ENCODE data around the gene ARMC10. TPM values are rescaled to one million over a fixed set of nuclear protein-coding genes. Genes with fewer than 3 reads are reported as not detected.

ARMC10 gene
- total RNA-seq, 2 donors from 2014 or later: 46.3 to 48.9 TPM

- H3K36me3 Mint-ChIP-seq (ENCODE audit: low read depth): peaks cover 17% of the 10 kb centered on the region
- H3K4me3 ChIP-seq (ENCODE audit: low read length): no peak overlapping the region
- no peak overlapping the region for H3K9ac ChIP-seq (ENCODE audit: extremely low read depth, low read length, poor library complexity, severe bottlenecking)
- H3K4me3 Mint-ChIP-seq: no peak overlapping the region
- H3K27me3 Mint-ChIP-seq (ENCODE audit: insufficient read depth): no peaks in the 10 kb centered on the region
- no peak for DNase-seq
- no peaks in the 10 kb centered on the region for H3K27me3 ChIP-seq (ENCODE audit: control insufficient read depth, insufficient read depth, low read length, poor library complexity, severe bottlenecking)
- H3K4me1 ChIP-seq (ENCODE audit: control insufficient read depth, insufficient read depth, low read length): no peaks in the 10 kb centered on the region
- TF ChIP-seq CTCF (conservative IDR thresholded peaks at IDR 0.05): no peak
- H3K9me3 ChIP-seq (ENCODE audit: control insufficient read depth, low read length): no peaks in the 10 kb centered on the region
- no peak overlapping the region for H3K27ac Mint-ChIP-seq
- no peak overlapping the region for H3K27ac ChIP-seq (ENCODE audit: low read depth, low read length)
- H3K4me1 Mint-ChIP-seq: peaks cover 9% of the 10 kb centered on the region
- no peaks in the 10 kb centered on the region for H3K36me3 ChIP-seq (ENCODE audit: control insufficient read depth, insufficient read depth, low read length)
- H3K9me3 Mint-ChIP-seq: no peaks in the 10 kb centered on the region
- WGBS, 2 experiments (ENCODE audit: insufficient coverage in 1 of 2, insufficient read length in 1 of 2): 100% methylated on average over 2 of the region's 2 CpGs; no CpG with 5 or more reads in 1 of the 2 experiments
Measured at GRCh38 chr7:103140061-103140460, 65.1 kb downstream of the ARMC10 start.

- no peak for DNase-seq
- 86 to 87% methylated on average over 1 to 2 of the region's 2 CpGs for WGBS, 2 experiments (ENCODE audit: insufficient coverage in 1 of 2, insufficient read length in 1 of 2)
- H3K36me3 Mint-ChIP-seq (ENCODE audit: low read depth): peaks cover 17% of the 10 kb centered on the region
Measured at GRCh38 chr7:103140685-103141084, 65.7 kb downstream of the ARMC10 start.

GRCh38 chr7:103141753-103142404, 66.9 kb downstream of the ARMC10 start:
- H3K4me1 Mint-ChIP-seq: peaks cover 14% of the 10 kb centered on the region
- Histone ChIP-seq H3K9me3 (ENCODE audit: control insufficient read depth, low read length) (no peaks in the 10 kb centered on the region), H3K4me1 (ENCODE audit: control insufficient read depth, insufficient read depth, low read length) (no peaks in the 10 kb centered on the region), H3K27me3 (ENCODE audit: control insufficient read depth, insufficient read depth, low read length, poor library complexity, severe bottlenecking) (no peaks in the 10 kb centered on the region), H3K4me3 (ENCODE audit: low read length) (no peak overlapping the region), H3K27ac (ENCODE audit: low read depth, low read length) (no peak overlapping the region), H3K36me3 (ENCODE audit: control insufficient read depth, insufficient read depth, low read length) (no peaks in the 10 kb centered on the region), H3K9ac (ENCODE audit: extremely low read depth, low read length, poor library complexity, severe bottlenecking) (no peak overlapping the region)
- no peaks in the 10 kb centered on the region for H3K27me3 Mint-ChIP-seq (ENCODE audit: insufficient read depth)
- WGBS, 2 experiments (ENCODE audit: insufficient coverage in 1 of 2, insufficient read length in 1 of 2): 89 to 96% methylated on average over 6 to 8 of the region's 8 CpGs
- no peak overlapping the region for H3K27ac Mint-ChIP-seq
- no peak overlapping the region for H3K4me3 Mint-ChIP-seq
- no peak for TF ChIP-seq CTCF (conservative IDR thresholded peaks at IDR 0.05)
- DNase-seq: no peak
- H3K36me3 Mint-ChIP-seq (ENCODE audit: low read depth): peaks cover 17% of the 10 kb centered on the region
- no peaks in the 10 kb centered on the region for H3K9me3 Mint-ChIP-seq

More at GRCh38 chr7:103140685-103141084, 65.7 kb downstream of the ARMC10 start:
- H3K4me1 Mint-ChIP-seq: peaks cover 5% of the 10 kb centered on the region
- Histone ChIP-seq H3K4me1 (ENCODE audit: control insufficient read depth, insufficient read depth, low read length) (no peaks in the 10 kb centered on the region), H3K4me3 (ENCODE audit: low read length) (no peak overlapping the region), H3K9me3 (ENCODE audit: control insufficient read depth, low read length) (no peaks in the 10 kb centered on the region), H3K36me3 (ENCODE audit: control insufficient read depth, insufficient read depth, low read length) (no peaks in the 10 kb centered on the region), H3K27ac (ENCODE audit: low read depth, low read length) (no peak overlapping the region), H3K9ac (ENCODE audit: extremely low read depth, low read length, poor library complexity, severe bottlenecking) (no peak overlapping the region), H3K27me3 (ENCODE audit: control insufficient read depth, insufficient read depth, low read length, poor library complexity, severe bottlenecking) (no peaks in the 10 kb centered on the region)
- no peak overlapping the region for H3K4me3 Mint-ChIP-seq
- no peaks in the 10 kb centered on the region for H3K9me3 Mint-ChIP-seq
- no peak overlapping the region for H3K27ac Mint-ChIP-seq
- H3K27me3 Mint-ChIP-seq (ENCODE audit: insufficient read depth): no peaks in the 10 kb centered on the region
- TF ChIP-seq CTCF (conservative IDR thresholded peaks at IDR 0.05): no peak
